ENCODE results near the gene CLCF1.
A peak's percentile ranks its signal among the peaks of the same experiment; 100 is the strongest.

Gene CLCF1

DNA sequence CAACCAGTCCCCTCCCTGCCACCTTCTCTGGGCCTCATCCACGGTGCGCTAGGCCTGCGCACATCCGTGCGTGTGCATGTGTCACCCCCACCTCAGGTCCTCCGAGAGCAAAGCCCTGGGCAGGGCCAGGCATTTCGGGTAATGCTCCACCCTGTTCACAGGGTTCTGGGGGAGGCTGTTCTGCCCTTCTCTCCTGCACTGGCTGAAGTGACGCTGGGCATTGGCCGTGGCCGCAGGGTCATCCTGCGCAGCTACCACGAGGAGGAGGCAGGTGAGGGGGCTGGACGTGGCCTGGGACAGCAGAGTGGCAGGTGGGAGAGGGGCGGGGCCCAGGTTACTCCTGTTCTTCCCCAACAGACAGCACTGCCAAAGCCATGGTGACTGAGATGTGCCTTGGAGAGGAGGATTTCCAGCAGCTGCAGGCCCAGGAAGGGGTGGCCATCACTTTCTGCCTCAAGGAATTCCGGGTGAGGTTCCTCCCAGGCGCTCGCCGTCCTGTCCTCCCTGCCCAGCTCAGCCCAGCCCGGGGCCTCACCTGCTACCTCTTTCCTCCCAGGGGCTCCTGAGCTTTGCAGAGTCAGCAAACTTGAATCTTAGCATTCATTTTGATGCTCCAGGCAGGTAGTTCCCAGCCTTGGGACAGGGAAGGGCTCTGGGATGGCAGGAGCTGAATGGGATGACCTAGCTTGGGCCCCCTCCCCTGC is 22.3 kb upstream of the CLCF1 start:
- ATAC-seq: no peak
- no peak for DNase-seq

- DNase-seq: peak; percentile 5
- ATAC-seq: no peak
These were observed 20.6 kb upstream of the CLCF1 start for GRCh38 chr11:67393990-67394389.

DNA sequence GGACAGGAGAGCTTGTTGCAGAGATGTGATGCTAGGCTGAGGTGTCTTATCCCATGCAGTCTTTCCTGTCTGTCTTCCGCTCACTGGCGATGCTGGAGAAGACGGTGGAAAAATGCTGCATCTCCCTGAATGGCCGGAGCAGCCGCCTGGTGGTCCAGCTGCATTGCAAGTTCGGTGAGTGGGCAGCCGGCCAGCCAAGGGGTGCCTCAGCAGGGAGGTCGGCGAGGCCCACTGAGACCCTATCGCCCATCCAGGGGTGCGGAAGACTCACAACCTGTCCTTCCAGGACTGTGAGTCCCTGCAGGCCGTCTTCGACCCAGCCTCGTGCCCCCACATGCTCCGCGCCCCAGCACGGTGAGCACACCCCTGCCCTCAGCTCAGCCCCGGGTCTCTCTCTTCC is 20.0 kb upstream of the CLCF1 start:
- DNase-seq: peak; percentile 4
- ATAC-seq: no peak

- DNase-seq (peak; percentile 34), ATAC-seq (no peak)
These were observed 18.9 kb upstream of the CLCF1 start for GRCh38 chr11:67392183-67392715.

- DNase-seq: peak; percentile 95
- ATAC-seq: peak; percentile 70
These were observed 18.1 kb upstream of the CLCF1 start, which contains the start of gene RAD9A for GRCh38 chr11:67391304-67392182. TSS of gene RAD9A (plus strand) at chr11:67391986. CDS start at chr11:67392045, 59 bp downstream.

GRCh38 chr11:67390947-67391303 is 17.5 kb upstream of the CLCF1 start:
- ATAC-seq (no peak), DNase-seq (no peak)

DNA sequence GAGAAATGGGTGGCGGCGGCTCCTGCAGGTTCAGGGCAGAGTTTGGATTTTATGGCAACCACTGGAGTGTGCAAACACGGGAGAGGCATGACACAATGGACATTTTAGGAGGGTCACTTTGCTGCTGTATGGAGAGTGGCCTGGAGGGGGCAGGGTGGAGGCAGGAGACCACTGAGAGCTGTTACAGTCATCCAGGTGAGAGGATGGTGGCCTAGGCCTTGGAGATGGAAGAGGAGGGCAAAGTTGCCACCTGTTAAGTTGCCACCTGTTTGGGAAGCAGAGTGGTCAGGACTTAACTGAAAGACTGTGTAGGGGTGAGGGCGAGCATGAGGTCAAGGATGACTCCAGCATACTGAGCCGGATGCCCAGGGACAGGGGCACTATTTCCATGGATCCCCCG is 16.1 kb upstream of the CLCF1 start:
- DNase-seq: peak; percentile 74
- no peak for ATAC-seq

GRCh38 chr11:67387518-67387917 is 14.1 kb upstream of the CLCF1 start:
- ATAC-seq: no peak
- DNase-seq: no peak

GRCh38 chr11:67387069-67387468 is 13.7 kb upstream of the CLCF1 start:
- ATAC-seq (no peak), DNase-seq (no peak)

GRCh38 chr11:67384851-67385366 is 11.5 kb upstream of the CLCF1 start:
- ATAC-seq: no peak

DNA sequence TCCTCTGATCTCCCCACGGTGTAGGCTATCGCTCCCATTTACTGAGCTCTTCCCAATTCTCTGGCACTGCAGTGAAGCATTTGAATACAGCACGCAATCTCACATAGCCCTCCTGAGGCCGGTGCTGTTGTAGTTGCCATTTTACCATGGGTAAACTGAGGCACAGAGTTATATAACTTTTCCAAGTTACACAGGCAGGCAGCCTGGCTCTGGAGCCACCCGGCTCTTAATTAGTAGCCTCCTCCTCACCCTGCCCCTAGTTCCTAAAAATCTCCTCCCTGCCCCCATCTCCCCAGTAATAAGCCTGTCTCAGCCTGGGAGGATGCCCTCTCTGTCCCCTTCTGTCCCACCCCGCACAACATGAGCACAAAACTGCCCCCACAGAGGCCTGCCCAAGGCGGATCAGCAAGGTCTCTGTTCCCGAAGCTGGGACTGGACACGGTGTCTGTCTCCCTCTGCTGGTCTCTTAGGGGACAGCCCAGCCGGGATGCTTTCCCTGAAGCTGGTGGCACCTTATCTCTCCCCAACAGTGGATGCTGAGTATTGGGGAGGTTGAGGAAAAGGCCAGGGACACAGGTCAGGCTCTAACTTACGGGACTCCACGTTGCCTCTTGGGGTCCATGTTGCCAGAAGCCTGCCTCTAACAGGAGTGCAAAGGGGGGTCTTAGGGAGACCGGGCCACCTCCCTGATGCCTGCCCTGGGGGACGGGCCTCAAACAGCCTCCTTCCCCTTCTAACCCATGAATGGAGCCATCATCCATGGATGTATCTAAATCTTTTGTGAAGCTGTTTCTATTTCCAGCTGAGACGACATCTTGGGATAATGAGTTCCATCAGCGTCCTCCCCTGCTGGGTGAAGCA is 9.1 kb upstream of the CLCF1 start:
- peak; percentile 89 for ATAC-seq
- peak; percentile 87 for DNase-seq

More at GRCh38 chr11:67384851-67385366, 11.5 kb upstream of the CLCF1 start:
- no peak for DNase-seq

- no peak for DNase-seq
These were observed 8.0 kb upstream of the CLCF1 start for GRCh38 chr11:67381244-67381972.

DNA sequence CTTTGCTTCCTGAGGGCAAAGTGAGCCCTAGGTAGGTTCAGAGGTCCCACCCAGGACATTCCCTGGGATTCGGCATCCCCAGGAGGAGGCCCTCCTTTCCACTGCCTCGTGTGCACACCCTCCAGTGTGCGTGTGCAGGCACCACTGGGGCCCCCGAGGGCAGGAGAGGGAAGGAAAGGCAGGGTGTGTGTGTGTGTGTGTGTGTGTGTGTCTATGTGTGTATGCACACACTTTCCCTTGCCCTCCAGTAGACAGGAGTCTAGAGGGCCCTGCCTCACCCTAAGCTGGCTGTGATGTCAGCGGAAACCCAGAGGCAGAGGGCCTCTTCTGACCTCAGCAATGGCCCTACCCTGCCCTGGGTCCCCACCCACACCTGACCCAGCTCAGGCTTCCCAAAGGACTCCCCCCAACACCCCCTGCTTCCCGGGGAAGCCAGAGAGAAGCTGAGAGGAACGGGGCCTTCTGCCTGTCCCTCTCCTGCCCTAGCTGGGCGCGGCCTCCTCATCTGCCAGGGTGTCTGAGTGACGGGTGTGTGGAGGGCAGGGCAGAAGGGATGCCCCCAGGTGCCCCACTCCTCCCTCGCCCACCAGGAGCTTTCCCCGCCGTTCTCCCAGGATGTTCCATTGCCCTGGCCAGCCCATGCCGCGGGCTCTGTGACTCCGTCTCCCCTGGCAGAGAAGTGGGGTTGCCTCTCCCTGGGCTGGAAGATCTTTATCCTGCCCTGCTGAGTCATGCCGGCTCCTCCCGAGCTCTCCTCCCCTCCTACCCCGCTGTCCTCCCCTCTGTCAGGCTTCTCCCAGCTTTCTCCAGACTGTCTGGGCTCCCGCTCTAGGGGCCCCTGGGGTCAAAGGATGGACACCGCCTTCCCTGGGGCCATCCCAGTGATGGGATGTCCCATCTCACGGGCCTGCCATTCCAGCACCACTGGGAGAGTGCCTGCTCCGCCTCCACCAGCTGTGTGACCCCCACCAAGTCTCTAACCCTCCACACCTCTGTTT is 6.0 kb upstream of the CLCF1 start:
- ATAC-seq (peak; percentile 38), DNase-seq (no peak)

More at GRCh38 chr11:67381244-67381972, 8.0 kb upstream of the CLCF1 start:
- ATAC-seq: no peak

GRCh38 chr11:67378544-67378943 is 5.1 kb upstream of the CLCF1 start:
- no peak for DNase-seq

DNA sequence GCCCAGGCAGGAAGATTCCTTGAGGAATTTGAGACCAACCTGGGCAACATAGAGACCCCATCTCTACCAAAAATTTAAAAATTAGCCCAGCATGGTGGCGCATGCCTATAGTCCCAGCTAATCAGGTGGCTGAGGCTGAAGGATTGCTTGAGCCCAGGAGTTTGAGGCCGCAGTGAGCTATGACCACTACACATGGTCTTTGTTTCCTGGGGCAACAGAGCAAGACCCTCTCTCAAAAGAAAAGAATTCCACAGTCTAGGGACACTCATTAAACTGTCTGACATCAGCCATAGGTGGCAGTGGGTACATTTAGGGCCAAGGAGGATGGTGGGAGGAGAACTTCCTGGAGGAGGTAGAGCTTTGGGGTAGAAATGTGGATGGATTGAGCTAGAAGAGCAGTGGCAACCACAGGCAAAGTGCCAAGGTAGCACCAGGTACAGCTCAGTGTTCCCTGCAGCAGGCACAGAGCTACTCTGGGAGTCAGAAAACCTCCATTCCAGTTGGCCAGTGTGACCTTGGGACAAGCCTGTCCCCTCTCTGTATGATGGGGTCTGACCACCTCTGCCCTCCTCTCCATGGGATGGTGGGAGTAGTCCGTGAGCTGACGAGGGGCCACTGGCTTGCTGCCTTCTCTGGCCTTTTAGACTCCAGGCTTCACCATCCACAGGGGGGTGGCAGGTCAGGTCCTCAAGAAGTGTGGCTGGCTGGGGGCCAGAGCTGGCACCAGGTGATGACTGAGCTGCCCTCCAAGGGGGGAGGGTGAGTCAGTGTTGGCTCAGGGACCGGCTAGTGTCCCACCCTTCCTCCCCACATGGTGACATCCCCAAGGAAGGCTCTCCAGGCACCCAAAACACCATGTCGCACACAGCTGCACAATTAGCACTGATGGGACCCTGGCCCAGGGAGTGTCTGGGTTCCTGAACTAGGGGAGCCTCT is 3.7 kb upstream of the CLCF1 start:
- ATAC-seq (no peak), DNase-seq (no peak)

More at GRCh38 chr11:67378544-67378943, 5.1 kb upstream of the CLCF1 start:
- no peak for ATAC-seq

DNA sequence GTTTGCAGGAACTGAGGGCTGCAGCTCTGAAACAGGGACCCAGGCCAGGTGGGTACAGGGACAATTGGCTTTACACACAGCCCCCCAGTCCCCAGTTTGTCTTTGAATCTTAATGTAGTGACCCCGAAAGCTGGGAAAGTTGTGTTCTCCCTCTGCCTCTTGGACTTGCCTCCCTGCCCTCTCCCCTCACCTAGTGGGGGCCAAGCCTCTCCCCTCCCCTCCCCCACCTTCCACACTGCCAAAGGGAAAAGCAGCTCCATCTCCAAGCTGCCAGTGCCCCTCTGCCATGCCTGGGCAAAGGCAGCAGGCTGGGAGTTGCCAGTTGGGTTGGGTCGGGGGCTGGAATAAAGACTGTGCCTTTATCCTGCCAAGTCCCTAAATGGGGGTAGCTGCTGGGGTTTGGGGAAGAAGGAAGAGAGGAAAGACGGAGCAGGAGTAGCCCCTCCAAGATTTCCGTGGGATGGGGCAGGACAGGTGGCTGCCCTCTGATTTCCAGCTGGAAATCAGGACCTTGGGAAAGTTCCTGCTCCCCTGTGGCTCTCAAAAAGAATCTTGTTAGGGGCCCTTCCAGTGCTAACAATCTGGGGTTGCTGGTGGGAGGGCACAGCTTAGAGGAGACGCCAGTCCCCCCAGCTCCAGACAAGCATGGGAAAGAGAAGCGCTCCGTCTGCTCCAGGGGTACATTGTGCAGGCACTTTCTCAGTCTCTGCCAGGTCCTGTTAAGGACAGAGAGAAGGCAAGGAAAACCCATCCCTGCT is 2.8 kb upstream of the CLCF1 start:
- DNase-seq (no peak), ATAC-seq (no peak)

- ATAC-seq (no peak), DNase-seq (no peak)
These were observed 2.1 kb upstream of the CLCF1 start for GRCh38 chr11:67375320-67376055.

All from stimulated activated naive CD8-positive, alpha-beta T cell treated with anti-CD3 and anti-CD28 coated beads, Interleukin-15, Interleukin-2, amounts not matched to agents 100 U/mL and 50 U/mL, for 24 hours (primary cell).